Osteocyte (in vitro differentiated cells): ENCODE data around the gene MYO3B. TPM values are rescaled to one million over a fixed set of nuclear protein-coding genes. Genes with fewer than 3 reads are reported as not detected.
"Not testable (repeated sequence)": the region's sequence is repeated elsewhere in the genome, so short reads cannot be mapped to it uniquely, and the experiment has no call there.

Experiments
- DNase-seq: peaks from one replicate; pipeline ENCODE4 v3.0.0; 2021; ENCODE audit warnings: mixed read lengths; ENCODE audit not compliant: unreplicated experiment; ENCODE audit errors: extremely low spot score
- H3K27ac Mint-ChIP-seq: one replicate; pipeline ENCODE4 v1.8.0; 2021; ENCODE audit warnings: mild to moderate bottlenecking, mixed read lengths; ENCODE audit not compliant: unreplicated experiment
- H3K27me3 Mint-ChIP-seq: one replicate; pipeline ENCODE4 v1.8.0; 2021; ENCODE audit warnings: mixed read lengths; ENCODE audit not compliant: unreplicated experiment
- H3K36me3 Mint-ChIP-seq: one replicate; pipeline ENCODE4 v1.8.0; 2021; ENCODE audit warnings: mixed read lengths; ENCODE audit not compliant: unreplicated experiment
- H3K4me1 Mint-ChIP-seq: one replicate; pipeline ENCODE4 v1.8.0; 2021; ENCODE audit warnings: mixed read lengths; ENCODE audit not compliant: unreplicated experiment
- H3K4me3 Mint-ChIP-seq: one replicate; pipeline ENCODE4 v1.8.0; 2021; ENCODE audit warnings: mild to moderate bottlenecking, moderate library complexity, mixed read lengths; ENCODE audit not compliant: unreplicated experiment
- H3K9me3 Mint-ChIP-seq: one replicate; pipeline ENCODE4 v1.8.0; 2021; ENCODE audit warnings: mixed read lengths; ENCODE audit not compliant: unreplicated experiment
- CTCF ChIP-seq: fragments of 200-600 bp; sonication (generic); IDR thresholded peaks from 2 replicates; pipeline ENCODE4 v1.5.0; 2021; ENCODE audit warnings: antibody characterized with exemption, mild to moderate bottlenecking, moderate library complexity
- total RNA-seq: library from RNA; stranded (reverse); gene quantifications from 2 replicates; pipeline ENCODE4 v1.2.1, GENCODE V29; 2021

Gene MYO3B
- total RNA-seq, 1 donor from 2014 or later = not detected

GRCh38 chr2:170208967-170209366, 31.0 kb downstream of the MYO3B start:
- Mint-ChIP-seq H3K4me1 (peaks cover 4% of the 10 kb centered on the region), H3K27me3 (peaks cover 10% of the 10 kb centered on the region), H3K27ac (no peak overlapping the region), H3K4me3 (no peak overlapping the region), H3K36me3 (no peaks in the 10 kb centered on the region), H3K9me3 (peaks cover 8% of the 10 kb centered on the region)
- no peak for TF ChIP-seq CTCF
- DNase-seq = no peak

- H3K4me1 Mint-ChIP-seq = peaks cover 4% of the 10 kb centered on the region
- TF ChIP-seq CTCF = no peak
- H3K4me3 Mint-ChIP-seq = peak overlapping the region; percentile 4
- H3K27me3 Mint-ChIP-seq = peaks cover 3% of the 10 kb centered on the region
- H3K36me3 Mint-ChIP-seq = no peaks in the 10 kb centered on the region
- H3K9me3 Mint-ChIP-seq = peaks cover 8% of the 10 kb centered on the region
- DNase-seq = no peak
- no peak overlapping the region for H3K27ac Mint-ChIP-seq
Observed at GRCh38 chr2:170212625-170213280, 34.8 kb downstream of the MYO3B start.

- not testable (repeated sequence) for H3K4me1 Mint-ChIP-seq, DNase-seq, H3K36me3 Mint-ChIP-seq, H3K27ac Mint-ChIP-seq, H3K27me3 Mint-ChIP-seq, H3K9me3 Mint-ChIP-seq
- H3K4me3 Mint-ChIP-seq = peak overlapping the region; percentile 4
Observed at GRCh38 chr2:170213281-170213625, 35.3 kb downstream of the MYO3B start.

- no peak overlapping the region for H3K4me3 Mint-ChIP-seq
Observed at GRCh38 chr2:170213651-170214050, 35.7 kb downstream of the MYO3B start.

GRCh38 chr2:170214309-170214948, 36.5 kb downstream of the MYO3B start:
- DNase-seq = no peak
- H3K4me3 Mint-ChIP-seq = no peak overlapping the region
- no peak overlapping the region for H3K27ac Mint-ChIP-seq
- peaks cover 8% of the 10 kb centered on the region for H3K9me3 Mint-ChIP-seq
- H3K27me3 Mint-ChIP-seq = peaks cover 3% of the 10 kb centered on the region
- TF ChIP-seq CTCF = no peak
- H3K36me3 Mint-ChIP-seq = no peaks in the 10 kb centered on the region
- peaks cover 4% of the 10 kb centered on the region for H3K4me1 Mint-ChIP-seq

More at GRCh38 chr2:170213651-170214050, 35.7 kb downstream of the MYO3B start:
- Mint-ChIP-seq H3K4me1 (peaks cover 4% of the 10 kb centered on the region), H3K27me3 (peaks cover 3% of the 10 kb centered on the region), H3K27ac (no peak overlapping the region), H3K9me3 (peaks cover 8% of the 10 kb centered on the region), H3K36me3 (no peaks in the 10 kb centered on the region)
- DNase-seq = no peak
- no peak for TF ChIP-seq CTCF
